ENCODE results near the gene ZNF638.

The ZNF638 gene

GRCh38 chr2:71471276-71471675 is 139.7 kb downstream of the ZNF638 start:
- TF ChIP-seq CTCF (IDR thresholded peaks at IDR 0.05) = no peak

GRCh38 chr2:71472019-71472418 is 140.4 kb downstream of the ZNF638 start:
- TF ChIP-seq CTCF (IDR thresholded peaks at IDR 0.05) = no peak

GRCh38 chr2:71473346-71474031 is 141.9 kb downstream of the ZNF638 start:
- no peak for TF ChIP-seq CTCF (IDR thresholded peaks at IDR 0.05)

GRCh38 chr2:71474116-71474743 is 142.6 kb downstream of the ZNF638 start:
- no peak for TF ChIP-seq CTCF (IDR thresholded peaks at IDR 0.05)

GRCh38 chr2:71474744-71475397 is 143.3 kb downstream of the ZNF638 start:
- TF ChIP-seq CTCF (IDR thresholded peaks at IDR 0.05) = no peak

- TF ChIP-seq CTCF (IDR thresholded peaks at IDR 0.05) = no peak
Measured at GRCh38 chr2:71476495-71476894, 144.9 kb downstream of the ZNF638 start.

- no peak for TF ChIP-seq CTCF (IDR thresholded peaks at IDR 0.05)
Measured at GRCh38 chr2:71477231-71477691, 145.7 kb downstream of the ZNF638 start.
